WTC11 (cell line): Measurements from ENCODE around the gene GART. TPM values are rescaled to one million over a fixed set of nuclear protein-coding genes. Genes with fewer than 3 reads are reported as not detected.

Experiments
- ATAC-seq: fragments of 200-7000 bp; cut with Tn5 transposase; 2 replicates; pipeline ENCODE4 v1.10.0; 2021; ENCODE audit warnings: mild to moderate bottlenecking, moderate library complexity
- CTCF ChIA-PET: fragments of 300-600 bp; sonication (Branson Sonifier 250); formaldehyde crosslinking; loops from one replicate; lab custom pipeline; 2021; ENCODE audit warnings: antibody characterized with exemption; lab: Charles Lee
- POLR2A ChIA-PET: fragments of 350-600 bp; sonication (Branson Sonifier 250); formaldehyde crosslinking; loops from one replicate; lab custom pipeline; 2021; ENCODE audit warnings: antibody characterized with exemption; lab: Charles Lee
- DNase-seq: peaks from one replicate; pipeline ENCODE4 v3.0.0; 2021; ENCODE audit warnings: low spot score
- H3K27ac Mint-ChIP-seq: 2 replicates; pipeline ENCODE4 v1.8.0; 2021; ENCODE audit warnings: mixed read lengths
- H3K27me3 Mint-ChIP-seq: 2 replicates; pipeline ENCODE4 v1.8.0; 2021; ENCODE audit warnings: low read depth, mild to moderate bottlenecking, moderate library complexity, mixed read lengths
- H3K36me3 Mint-ChIP-seq: 2 replicates; pipeline ENCODE4 v1.8.0; 2021; ENCODE audit warnings: mixed read lengths
- H3K4me1 Mint-ChIP-seq: 2 replicates; pipeline ENCODE4 v1.8.0; 2022; ENCODE audit warnings: mixed read lengths
- H3K4me3 Mint-ChIP-seq: 2 replicates; pipeline ENCODE4 v1.8.0; 2021; ENCODE audit warnings: mild to moderate bottlenecking, moderate library complexity, mixed read lengths
- H3K9me3 Mint-ChIP-seq: 2 replicates; pipeline ENCODE4 v1.8.0; 2021; ENCODE audit warnings: mixed read lengths
- ELF4 ChIP-seq: sonication (generic); formaldehyde crosslinking; IDR thresholded peaks from 2 replicates; pipeline ENCODE4 v1.8.1; 2022; ENCODE audit warnings: low read depth, mild to moderate bottlenecking, moderate library complexity, missing genetic modification reagents
- ESRRA ChIP-seq: sonication (generic); formaldehyde crosslinking; IDR thresholded peaks from 2 replicates; pipeline ENCODE4 v1.8.1; 2022; ENCODE audit warnings: mild to moderate bottlenecking, missing genetic modification reagents, borderline replicate concordance
- HMGA2 ChIP-seq: fragments of 250-450 bp; sonication (Bioruptor Pico); IDR thresholded peaks from 2 replicates; pipeline ENCODE4 v1.4.0; 2021; ENCODE audit warnings: mild to moderate bottlenecking, moderate library complexity
- IRF2 ChIP-seq: sonication (generic); formaldehyde crosslinking; IDR thresholded peaks from 2 replicates; pipeline ENCODE4 v1.8.0; 2022; ENCODE audit warnings: low read depth, missing genetic modification reagents, borderline replicate concordance
- NFYB ChIP-seq: sonication (generic); formaldehyde crosslinking; conservative IDR thresholded peaks from 2 replicates; pipeline ENCODE4 v1.8.0; 2022; ENCODE audit warnings: low read depth, missing genetic modification reagents
- NR1H2 ChIP-seq: sonication (generic); formaldehyde crosslinking; IDR thresholded peaks from 2 replicates; pipeline ENCODE4 v1.9.0; 2021; ENCODE audit warnings: mild to moderate bottlenecking, moderate library complexity, missing genetic modification reagents
- NR3C1 ChIP-seq: sonication (generic); formaldehyde crosslinking; conservative IDR thresholded peaks from 2 replicates; pipeline ENCODE4 v1.8.1; 2023; ENCODE audit warnings: low read depth, mild to moderate bottlenecking, missing genetic modification reagents
- PRRX2 ChIP-seq: fragments of 250-450 bp; sonication (Bioruptor Pico); IDR thresholded peaks from 2 replicates; pipeline ENCODE4 v1.8.0; 2021; ENCODE audit warnings: mild to moderate bottlenecking
- RELA ChIP-seq: sonication (generic); formaldehyde crosslinking; IDR thresholded peaks from 2 replicates; pipeline ENCODE4 v1.8.1; 2022; ENCODE audit warnings: missing genetic modification reagents, mild to moderate bottlenecking, borderline replicate concordance
- SMAD3 ChIP-seq: sonication (generic); formaldehyde crosslinking; IDR thresholded peaks from 2 replicates; pipeline ENCODE4 v1.8.0; 2022; ENCODE audit warnings: missing genetic modification reagents, mild to moderate bottlenecking, borderline replicate concordance
- SMAD4 ChIP-seq: sonication (generic); formaldehyde crosslinking; IDR thresholded peaks from 2 replicates; pipeline ENCODE4 v1.8.0; 2022; ENCODE audit warnings: mild to moderate bottlenecking, missing genetic modification reagents
- ZNF671 ChIP-seq: fragments of 250-450 bp; sonication (Bioruptor Pico); IDR thresholded peaks from 2 replicates; pipeline ENCODE4 v1.8.0; 2021; ENCODE audit warnings: mild to moderate bottlenecking
- total RNA-seq: library from RNA; stranded (reverse); gene quantifications from 3 replicates; pipeline ENCODE4 v1.2.3, GENCODE V29; 2021
- TF ChIP-seq, protein P1 (sequence below): sonication (generic); formaldehyde crosslinking; IDR thresholded peaks from 2 replicates; pipeline ENCODE4 v1.8.1; 2023; ENCODE audit warnings: mild to moderate bottlenecking, missing genetic modification reagents, borderline replicate concordance
- TF ChIP-seq, protein P2 (sequence below): sonication (generic); formaldehyde crosslinking; IDR thresholded peaks from 2 replicates; pipeline ENCODE4 v1.8.0; 2022; ENCODE audit warnings: missing genetic modification reagents
- TF ChIP-seq, protein P3 (sequence below): fragments of 250-450 bp; sonication (Bioruptor Pico); IDR thresholded peaks from 2 replicates; pipeline ENCODE4 v1.9.0; 2021; ENCODE audit warnings: mild to moderate bottlenecking
- TF ChIP-seq, protein P4 (sequence below): fragments of 250-450 bp; sonication (Bioruptor Pico); IDR thresholded peaks from 2 replicates; pipeline ENCODE4 v1.9.0; 2021; ENCODE audit warnings: moderate library complexity, mild to moderate bottlenecking, inconsistent platforms, borderline replicate concordance
- TF ChIP-seq, protein P5 (sequence below): fragments of 250-450 bp; sonication (Bioruptor Pico); IDR thresholded peaks from 2 replicates; pipeline ENCODE4 v1.8.0; 2021; ENCODE audit warnings: mild to moderate bottlenecking
- TF ChIP-seq, protein P6 (sequence below): sonication (generic); formaldehyde crosslinking; IDR thresholded peaks from 2 replicates; pipeline ENCODE4 v1.8.1; 2022; ENCODE audit warnings: low read depth, missing genetic modification reagents, borderline replicate concordance

The GART gene
- total RNA-seq, 1 experiment from 2014 or later, result 223 TPM

DNA sequence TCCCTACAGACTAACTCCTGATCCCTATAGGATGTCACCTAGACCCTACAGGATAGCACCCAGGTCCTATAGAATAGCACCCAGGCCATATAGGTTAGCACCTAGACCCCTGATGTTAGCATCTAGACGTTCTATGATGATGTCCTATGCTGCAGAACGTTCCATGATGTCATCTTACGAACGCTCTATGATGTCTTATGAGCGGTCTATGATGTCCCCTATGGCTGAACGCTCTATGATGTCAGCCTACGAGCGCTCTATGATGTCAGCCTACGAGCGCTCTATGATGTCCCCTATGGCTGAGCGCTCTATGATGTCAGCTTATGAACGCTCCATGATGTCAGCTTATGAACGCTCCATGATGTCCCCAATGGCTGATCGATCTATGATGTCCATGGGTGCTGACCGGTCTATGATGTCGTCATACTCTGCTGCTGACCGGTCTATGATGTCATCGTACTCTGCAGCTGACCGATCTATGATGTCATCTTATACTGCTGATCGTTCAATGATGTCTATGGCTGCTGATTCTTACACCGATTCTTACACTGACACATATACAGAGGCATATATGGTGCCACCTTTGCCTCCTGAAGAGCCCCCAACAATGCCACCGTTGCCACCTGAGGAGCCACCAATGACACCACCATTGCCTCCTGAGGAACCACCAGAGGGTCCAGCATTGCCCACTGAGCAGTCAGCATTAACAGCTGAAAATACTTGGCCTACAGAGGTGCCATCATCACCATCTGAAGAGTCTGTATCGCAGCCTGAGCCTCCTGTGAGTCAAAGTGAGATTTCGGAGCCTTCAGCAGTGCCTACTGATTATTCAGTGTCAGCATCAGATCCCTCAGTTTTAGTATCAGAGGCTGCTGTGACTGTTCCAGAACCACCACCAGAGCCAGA is 10.4 kb upstream of the GART start:
- ATAC-seq, result no peak
- POLR2A ChIA-PET, result interaction anchor here (0.6 to 1.2 kb wide), 2 partner anchors 9 to 370 kb away, joined by 3 to 4 read pairs; partner anchors contain the start of gene SON
- Mint-ChIP-seq H3K27me3 (no peaks in the 10 kb centered on the region), H3K4me1 (no peaks in the 10 kb centered on the region), H3K36me3 (peaks cover 91% of the 10 kb centered on the region), H3K27ac (peak overlapping the region; percentile 12; the same call in 1 of the 2 replicates), H3K9me3 (no peaks in the 10 kb centered on the region; the same call in 1 of the 2 replicates), H3K4me3 (no peak overlapping the region)
- no peak for TF ChIP-seq IRF2 (CRISPR knock-in tag)
- CTCF ChIA-PET, result no interaction called here
- no peak for DNase-seq

DNA sequence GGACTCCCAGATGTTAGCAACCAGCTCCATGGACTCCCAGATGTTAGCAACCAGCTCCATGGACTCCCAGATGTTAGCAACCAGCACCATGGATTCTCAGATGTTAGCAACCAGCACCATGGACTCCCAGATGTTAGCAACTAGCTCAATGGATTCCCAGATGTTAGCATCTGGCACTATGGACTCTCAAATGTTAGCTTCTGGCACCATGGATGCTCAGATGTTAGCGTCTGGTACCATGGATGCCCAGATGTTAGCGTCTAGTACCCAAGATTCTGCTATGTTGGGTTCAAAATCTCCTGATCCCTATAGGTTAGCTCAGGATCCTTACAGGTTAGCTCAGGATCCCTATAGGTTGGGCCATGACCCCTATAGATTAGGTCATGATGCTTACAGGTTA is 9.7 kb upstream of the GART start:
- H3K27me3 Mint-ChIP-seq, result no peaks in the 10 kb centered on the region
- ATAC-seq, result no peak

More for the DNA sequence above, 9.7 kb upstream of the GART start:
- H3K4me3 Mint-ChIP-seq, result no peak overlapping the region
- no peak for DNase-seq
- ChIA-PET POLR2A (interaction anchor here (0.6 to 1.2 kb wide), 2 partner anchors 8 to 370 kb away, joined by 3 to 4 read pairs; partner anchors contain the start of gene SON), CTCF (no interaction called here)
- H3K9me3 Mint-ChIP-seq, result no peaks in the 10 kb centered on the region; the same call in 1 of the 2 replicates
- H3K4me1 Mint-ChIP-seq, result no peaks in the 10 kb centered on the region
- peaks cover 91% of the 10 kb centered on the region for H3K36me3 Mint-ChIP-seq
- no peak for TF ChIP-seq ZNF671 (CRISPR knock-in tag)
- TF ChIP-seq RELA (CRISPR knock-in tag), result no peak
- no peak for TF ChIP-seq HMGA2 (CRISPR knock-in tag)
- TF ChIP-seq, protein P1, sequence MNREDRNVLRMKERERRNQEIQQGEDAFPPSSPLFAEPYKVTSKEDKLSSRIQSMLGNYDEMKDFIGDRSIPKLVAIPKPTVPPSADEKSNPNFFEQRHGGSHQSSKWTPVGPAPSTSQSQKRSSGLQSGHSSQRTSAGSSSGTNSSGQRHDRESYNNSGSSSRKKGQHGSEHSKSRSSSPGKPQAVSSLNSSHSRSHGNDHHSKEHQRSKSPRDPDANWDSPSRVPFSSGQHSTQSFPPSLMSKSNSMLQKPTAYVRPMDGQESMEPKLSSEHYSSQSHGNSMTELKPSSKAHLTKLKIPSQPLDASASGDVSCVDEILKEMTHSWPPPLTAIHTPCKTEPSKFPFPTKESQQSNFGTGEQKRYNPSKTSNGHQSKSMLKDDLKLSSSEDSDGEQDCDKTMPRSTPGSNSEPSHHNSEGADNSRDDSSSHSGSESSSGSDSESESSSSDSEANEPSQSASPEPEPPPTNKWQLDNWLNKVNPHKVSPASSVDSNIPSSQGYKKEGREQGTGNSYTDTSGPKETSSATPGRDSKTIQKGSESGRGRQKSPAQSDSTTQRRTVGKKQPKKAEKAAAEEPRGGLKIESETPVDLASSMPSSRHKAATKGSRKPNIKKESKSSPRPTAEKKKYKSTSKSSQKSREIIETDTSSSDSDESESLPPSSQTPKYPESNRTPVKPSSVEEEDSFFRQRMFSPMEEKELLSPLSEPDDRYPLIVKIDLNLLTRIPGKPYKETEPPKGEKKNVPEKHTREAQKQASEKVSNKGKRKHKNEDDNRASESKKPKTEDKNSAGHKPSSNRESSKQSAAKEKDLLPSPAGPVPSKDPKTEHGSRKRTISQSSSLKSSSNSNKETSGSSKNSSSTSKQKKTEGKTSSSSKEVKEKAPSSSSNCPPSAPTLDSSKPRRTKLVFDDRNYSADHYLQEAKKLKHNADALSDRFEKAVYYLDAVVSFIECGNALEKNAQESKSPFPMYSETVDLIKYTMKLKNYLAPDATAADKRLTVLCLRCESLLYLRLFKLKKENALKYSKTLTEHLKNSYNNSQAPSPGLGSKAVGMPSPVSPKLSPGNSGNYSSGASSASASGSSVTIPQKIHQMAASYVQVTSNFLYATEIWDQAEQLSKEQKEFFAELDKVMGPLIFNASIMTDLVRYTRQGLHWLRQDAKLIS (CRISPR knock-in tag), result no peak
- TF ChIP-seq ELF4 (CRISPR knock-in tag), result no peak
- TF ChIP-seq SMAD4 (CRISPR knock-in tag), result no peak
- no peak for TF ChIP-seq NR1H2
- TF ChIP-seq NFYB (CRISPR knock-in tag), result no peak
- TF ChIP-seq PRRX2 (CRISPR knock-in tag), result no peak
- TF ChIP-seq, protein P2, sequence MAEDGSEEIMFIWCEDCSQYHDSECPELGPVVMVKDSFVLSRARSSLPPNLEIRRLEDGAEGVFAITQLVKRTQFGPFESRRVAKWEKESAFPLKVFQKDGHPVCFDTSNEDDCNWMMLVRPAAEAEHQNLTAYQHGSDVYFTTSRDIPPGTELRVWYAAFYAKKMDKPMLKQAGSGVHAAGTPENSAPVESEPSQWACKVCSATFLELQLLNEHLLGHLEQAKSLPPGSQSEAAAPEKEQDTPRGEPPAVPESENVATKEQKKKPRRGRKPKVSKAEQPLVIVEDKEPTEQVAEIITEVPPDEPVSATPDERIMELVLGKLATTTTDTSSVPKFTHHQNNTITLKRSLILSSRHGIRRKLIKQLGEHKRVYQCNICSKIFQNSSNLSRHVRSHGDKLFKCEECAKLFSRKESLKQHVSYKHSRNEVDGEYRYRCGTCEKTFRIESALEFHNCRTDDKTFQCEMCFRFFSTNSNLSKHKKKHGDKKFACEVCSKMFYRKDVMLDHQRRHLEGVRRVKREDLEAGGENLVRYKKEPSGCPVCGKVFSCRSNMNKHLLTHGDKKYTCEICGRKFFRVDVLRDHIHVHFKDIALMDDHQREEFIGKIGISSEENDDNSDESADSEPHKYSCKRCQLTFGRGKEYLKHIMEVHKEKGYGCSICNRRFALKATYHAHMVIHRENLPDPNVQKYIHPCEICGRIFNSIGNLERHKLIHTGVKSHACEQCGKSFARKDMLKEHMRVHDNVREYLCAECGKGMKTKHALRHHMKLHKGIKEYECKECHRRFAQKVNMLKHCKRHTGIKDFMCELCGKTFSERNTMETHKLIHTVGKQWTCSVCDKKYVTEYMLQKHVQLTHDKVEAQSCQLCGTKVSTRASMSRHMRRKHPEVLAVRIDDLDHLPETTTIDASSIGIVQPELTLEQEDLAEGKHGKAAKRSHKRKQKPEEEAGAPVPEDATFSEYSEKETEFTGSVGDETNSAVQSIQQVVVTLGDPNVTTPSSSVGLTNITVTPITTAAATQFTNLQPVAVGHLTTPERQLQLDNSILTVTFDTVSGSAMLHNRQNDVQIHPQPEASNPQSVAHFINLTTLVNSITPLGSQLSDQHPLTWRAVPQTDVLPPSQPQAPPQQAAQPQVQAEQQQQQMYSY (CRISPR knock-in tag), result no peak
- TF ChIP-seq, protein P3, sequence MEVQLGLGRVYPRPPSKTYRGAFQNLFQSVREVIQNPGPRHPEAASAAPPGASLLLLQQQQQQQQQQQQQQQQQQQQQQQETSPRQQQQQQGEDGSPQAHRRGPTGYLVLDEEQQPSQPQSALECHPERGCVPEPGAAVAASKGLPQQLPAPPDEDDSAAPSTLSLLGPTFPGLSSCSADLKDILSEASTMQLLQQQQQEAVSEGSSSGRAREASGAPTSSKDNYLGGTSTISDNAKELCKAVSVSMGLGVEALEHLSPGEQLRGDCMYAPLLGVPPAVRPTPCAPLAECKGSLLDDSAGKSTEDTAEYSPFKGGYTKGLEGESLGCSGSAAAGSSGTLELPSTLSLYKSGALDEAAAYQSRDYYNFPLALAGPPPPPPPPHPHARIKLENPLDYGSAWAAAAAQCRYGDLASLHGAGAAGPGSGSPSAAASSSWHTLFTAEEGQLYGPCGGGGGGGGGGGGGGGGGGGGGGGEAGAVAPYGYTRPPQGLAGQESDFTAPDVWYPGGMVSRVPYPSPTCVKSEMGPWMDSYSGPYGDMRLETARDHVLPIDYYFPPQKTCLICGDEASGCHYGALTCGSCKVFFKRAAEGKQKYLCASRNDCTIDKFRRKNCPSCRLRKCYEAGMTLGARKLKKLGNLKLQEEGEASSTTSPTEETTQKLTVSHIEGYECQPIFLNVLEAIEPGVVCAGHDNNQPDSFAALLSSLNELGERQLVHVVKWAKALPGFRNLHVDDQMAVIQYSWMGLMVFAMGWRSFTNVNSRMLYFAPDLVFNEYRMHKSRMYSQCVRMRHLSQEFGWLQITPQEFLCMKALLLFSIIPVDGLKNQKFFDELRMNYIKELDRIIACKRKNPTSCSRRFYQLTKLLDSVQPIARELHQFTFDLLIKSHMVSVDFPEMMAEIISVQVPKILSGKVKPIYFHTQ (CRISPR knock-in tag), result no peak
- TF ChIP-seq, protein P4, sequence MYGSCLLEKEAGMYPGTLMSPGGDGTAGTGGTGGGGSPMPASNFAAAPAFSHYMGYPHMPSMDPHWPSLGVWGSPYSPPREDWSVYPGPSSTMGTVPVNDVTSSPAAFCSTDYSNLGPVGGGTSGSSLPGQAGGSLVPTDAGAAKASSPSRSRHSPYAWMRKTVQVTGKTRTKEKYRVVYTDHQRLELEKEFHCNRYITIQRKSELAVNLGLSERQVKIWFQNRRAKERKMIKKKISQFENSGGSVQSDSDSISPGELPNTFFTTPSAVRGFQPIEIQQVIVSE, result no peak
- no peak for TF ChIP-seq ESRRA (CRISPR knock-in tag)
- TF ChIP-seq, protein P5, sequence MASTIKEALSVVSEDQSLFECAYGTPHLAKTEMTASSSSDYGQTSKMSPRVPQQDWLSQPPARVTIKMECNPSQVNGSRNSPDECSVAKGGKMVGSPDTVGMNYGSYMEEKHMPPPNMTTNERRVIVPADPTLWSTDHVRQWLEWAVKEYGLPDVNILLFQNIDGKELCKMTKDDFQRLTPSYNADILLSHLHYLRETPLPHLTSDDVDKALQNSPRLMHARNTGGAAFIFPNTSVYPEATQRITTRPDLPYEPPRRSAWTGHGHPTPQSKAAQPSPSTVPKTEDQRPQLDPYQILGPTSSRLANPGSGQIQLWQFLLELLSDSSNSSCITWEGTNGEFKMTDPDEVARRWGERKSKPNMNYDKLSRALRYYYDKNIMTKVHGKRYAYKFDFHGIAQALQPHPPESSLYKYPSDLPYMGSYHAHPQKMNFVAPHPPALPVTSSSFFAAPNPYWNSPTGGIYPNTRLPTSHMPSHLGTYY, result no peak
- no peak for TF ChIP-seq NR3C1 (CRISPR knock-in tag)
- no peak for TF ChIP-seq SMAD3 (CRISPR knock-in tag)
- TF ChIP-seq, protein P6, sequence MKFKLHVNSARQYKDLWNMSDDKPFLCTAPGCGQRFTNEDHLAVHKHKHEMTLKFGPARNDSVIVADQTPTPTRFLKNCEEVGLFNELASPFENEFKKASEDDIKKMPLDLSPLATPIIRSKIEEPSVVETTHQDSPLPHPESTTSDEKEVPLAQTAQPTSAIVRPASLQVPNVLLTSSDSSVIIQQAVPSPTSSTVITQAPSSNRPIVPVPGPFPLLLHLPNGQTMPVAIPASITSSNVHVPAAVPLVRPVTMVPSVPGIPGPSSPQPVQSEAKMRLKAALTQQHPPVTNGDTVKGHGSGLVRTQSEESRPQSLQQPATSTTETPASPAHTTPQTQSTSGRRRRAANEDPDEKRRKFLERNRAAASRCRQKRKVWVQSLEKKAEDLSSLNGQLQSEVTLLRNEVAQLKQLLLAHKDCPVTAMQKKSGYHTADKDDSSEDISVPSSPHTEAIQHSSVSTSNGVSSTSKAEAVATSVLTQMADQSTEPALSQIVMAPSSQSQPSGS (CRISPR knock-in tag), result no peak
- no peak overlapping the region for H3K27ac Mint-ChIP-seq
